CD4-positive, CD25-positive, alpha-beta regulatory T cell (primary cell): ENCODE data around the gene LRRC74A. TPM values are rescaled to one million over a fixed set of nuclear protein-coding genes. Genes with fewer than 3 reads are reported as not detected.

Experiments used
- ATAC-seq, 2 donors: fragments of 150-1000 bp; cut with Tn5 transposase; one replicate each; pipeline ENCODE4 v1.10.0; 2021; ENCODE audit warnings: low read depth in 2 of 2, moderate number of reproducible peaks in 2 of 2, moderate library complexity in 1 of 2
- DNase-seq, 3 donors: peaks; one replicate each; pipeline versions ENCODE4 v3.0.0 to v3.0.0-alpha.2; 2012 to 2022; ENCODE audit warnings: mixed read lengths in 1 of 3
- H3K27ac ChIP-seq: one replicate; pipeline ENCODE4 v1.7.0; 2013; ENCODE audit warnings: mild to moderate bottlenecking, low read length; ENCODE audit not compliant: insufficient read depth, poor library complexity, severe bottlenecking
- H3K27me3 ChIP-seq: one replicate; pipeline ENCODE4 v1.7.0; 2013; ENCODE audit warnings: low read length; ENCODE audit not compliant: control insufficient read depth, insufficient read depth
- H3K36me3 ChIP-seq: one replicate; pipeline ENCODE4 v1.7.0; 2013; ENCODE audit warnings: mild to moderate bottlenecking, low read length, moderate library complexity; ENCODE audit not compliant: control insufficient read depth, insufficient read depth
- H3K4me1 ChIP-seq: 2 replicates; pipeline ENCODE4 v1.7.0; 2013; ENCODE audit warnings: mild to moderate bottlenecking, low read length; ENCODE audit not compliant: insufficient read depth, control insufficient read depth, poor library complexity, severe bottlenecking
- H3K4me3 ChIP-seq: one replicate; pipeline ENCODE4 v1.7.0; 2013; ENCODE audit warnings: low read depth, mild to moderate bottlenecking, low read length, moderate library complexity
- H3K9me3 ChIP-seq, 2 experiments: 1 replicate in 1 of 2; 2 replicates in 1 of 2; pipeline ENCODE4 v1.7.0; 2013; ENCODE audit warnings: low read length in 2 of 2, mild to moderate bottlenecking in 1 of 2, moderate library complexity in 1 of 2; ENCODE audit not compliant: control insufficient read depth in 2 of 2
- H3K27ac Mint-ChIP-seq, 3 donors: one replicate each; pipeline ENCODE4 v1.8.0; 2020 to 2022; ENCODE audit warnings: mild to moderate bottlenecking in 3 of 3, mixed read lengths in 3 of 3, moderate library complexity in 2 of 3
- H3K27me3 Mint-ChIP-seq: one replicate; pipeline ENCODE4 v1.8.0; 2022; ENCODE audit warnings: mild to moderate bottlenecking, mixed read lengths
- H3K36me3 Mint-ChIP-seq: one replicate; pipeline ENCODE4 v1.8.0; 2020; ENCODE audit warnings: mixed read lengths
- H3K4me1 Mint-ChIP-seq, 4 donors: one replicate each; pipeline ENCODE4 v1.8.0; 2020 to 2022; ENCODE audit warnings: mixed read lengths in 4 of 4, mild to moderate bottlenecking in 1 of 4
- H3K4me3 Mint-ChIP-seq, 4 donors: one replicate each; pipeline ENCODE4 v1.8.0; 2020 to 2022; ENCODE audit warnings: mild to moderate bottlenecking in 4 of 4, mixed read lengths in 4 of 4, moderate library complexity in 3 of 4
- H3K9me3 Mint-ChIP-seq, 7 donors: one replicate each; pipeline ENCODE4 v1.8.0; 2020 to 2022; ENCODE audit warnings: mixed read lengths in 7 of 7, mild to moderate bottlenecking in 3 of 7, moderate library complexity in 2 of 7
- polyA plus RNA-seq, 4 donors: library from polyadenylated mRNA; unstranded; fragments of 300-500 nt; fragmentation: Illumina TruSeq; gene quantifications; one replicate each; pipeline ENCODE4 v1.2.3, GENCODE V29; 2021
- total RNA-seq: library from RNA; stranded (reverse); gene quantifications from one replicate; pipeline ENCODE4 v1.2.3, GENCODE V29; 2022

The LRRC74A gene
- total RNA-seq (not detected), polyA plus RNA-seq (not detected)

- Mint-ChIP-seq H3K27ac (no peak within 1 kb of the TSS), H3K4me1 (no peaks in the 10 kb centered on the region), H3K27me3 (peaks cover 17% of the 10 kb centered on the region), H3K9me3 (no peaks in the 10 kb centered on the region), H3K36me3 (no peaks in the 10 kb centered on the region), H3K4me3 (peak within 1 kb of the TSS in 1 of 4 donors; percentile 30)
- peaks cover 4% of the 10 kb centered on the region for H3K27me3 ChIP-seq
- no peaks in the 10 kb centered on the region for H3K4me1 ChIP-seq
- ATAC-seq (no peak), DNase-seq (no peak)
- H3K27ac ChIP-seq, result no peak within 1 kb of the TSS
- H3K9me3 ChIP-seq, result no peaks in the 10 kb centered on the region
- no peak within 1 kb of the TSS for H3K4me3 ChIP-seq
- no peaks in the 10 kb centered on the region for H3K36me3 ChIP-seq
These were observed at the start of gene LRRC74A for GRCh38 chr14:76826122-76826521. Gene LRRC74A, plus strand, starts transcription at chr14:76826408. Its CDS starts 290 bp downstream, at chr14:76826698.

GRCh38 chr14:76776428-76777251, 49.6 kb upstream of the LRRC74A start:
- no peaks in the 10 kb centered on the region for H3K9me3 Mint-ChIP-seq
- H3K4me1 Mint-ChIP-seq, result no peaks in the 10 kb centered on the region
- peaks cover 6% of the 10 kb centered on the region for H3K36me3 Mint-ChIP-seq
- ATAC-seq (peak in 1 of 2 donors; percentile 16), DNase-seq (no peak)
- no peak overlapping the region for H3K4me3 ChIP-seq
- no peak overlapping the region for H3K27ac ChIP-seq
- no peaks in the 10 kb centered on the region for H3K27me3 ChIP-seq
- H3K4me1 ChIP-seq, result no peaks in the 10 kb centered on the region
- H3K36me3 ChIP-seq, result no peaks in the 10 kb centered on the region
- H3K9me3 ChIP-seq, result no peaks in the 10 kb centered on the region
- H3K27ac Mint-ChIP-seq, result no peak overlapping the region
- peak overlapping the region in 1 of 4 donors; percentile 23 for H3K4me3 Mint-ChIP-seq
- H3K27me3 Mint-ChIP-seq, result no peaks in the 10 kb centered on the region

- no peak overlapping the region for H3K4me3 ChIP-seq
- no peak overlapping the region for H3K27ac Mint-ChIP-seq
- ATAC-seq, result no peak
- DNase-seq, result no peak
- no peaks in the 10 kb centered on the region for H3K4me1 ChIP-seq
- H3K27me3 Mint-ChIP-seq, result no peaks in the 10 kb centered on the region
- no peaks in the 10 kb centered on the region for H3K9me3 ChIP-seq
- no peak overlapping the region for H3K4me3 Mint-ChIP-seq
- no peaks in the 10 kb centered on the region for H3K27me3 ChIP-seq
- no peaks in the 10 kb centered on the region for H3K9me3 Mint-ChIP-seq
- H3K27ac ChIP-seq, result no peak overlapping the region
- H3K4me1 Mint-ChIP-seq, result peaks cover 0 to 4% (median 2%) of the 10 kb centered on the region in 4 donors
- H3K36me3 ChIP-seq, result no peaks in the 10 kb centered on the region
- peaks cover 6% of the 10 kb centered on the region for H3K36me3 Mint-ChIP-seq
These were observed 48.5 kb upstream of the LRRC74A start for GRCh38 chr14:76777721-76778120.

- no peak overlapping the region for H3K4me3 Mint-ChIP-seq
- H3K4me1 Mint-ChIP-seq, result peaks cover 0 to 10% (median 4%) of the 10 kb centered on the region in 4 donors
- Histone ChIP-seq H3K36me3 (no peaks in the 10 kb centered on the region), H3K9me3 (no peaks in the 10 kb centered on the region), H3K27ac (no peak overlapping the region), H3K4me3 (no peak overlapping the region), H3K4me1 (no peaks in the 10 kb centered on the region), H3K27me3 (no peaks in the 10 kb centered on the region)
- no peaks in the 10 kb centered on the region for H3K27me3 Mint-ChIP-seq
- no peak for DNase-seq
- ATAC-seq, result no peak
- no peaks in the 10 kb centered on the region for H3K9me3 Mint-ChIP-seq
- H3K27ac Mint-ChIP-seq, result peak overlapping the region in 1 of 3 donors; percentile 31
- H3K36me3 Mint-ChIP-seq, result peaks cover 10% of the 10 kb centered on the region
These were observed 47.5 kb upstream of the LRRC74A start for GRCh38 chr14:76778546-76779215.

- H3K4me3 Mint-ChIP-seq, result no peak overlapping the region
These were observed 46.8 kb upstream of the LRRC74A start for GRCh38 chr14:76779221-76780057.

GRCh38 chr14:76780058-76780345, 46.2 kb upstream of the LRRC74A start:
- no peaks in the 10 kb centered on the region for H3K27me3 ChIP-seq
- no peaks in the 10 kb centered on the region for H3K27me3 Mint-ChIP-seq
- no peaks in the 10 kb centered on the region for H3K9me3 Mint-ChIP-seq
- no peak overlapping the region for H3K4me3 ChIP-seq
- peaks cover 10% of the 10 kb centered on the region for H3K36me3 Mint-ChIP-seq
- H3K9me3 ChIP-seq, result no peaks in the 10 kb centered on the region
- H3K4me3 Mint-ChIP-seq, result no peak overlapping the region
- no peak for ATAC-seq
- no peak overlapping the region for H3K27ac ChIP-seq
- H3K27ac Mint-ChIP-seq, result no peak overlapping the region
- DNase-seq, result no peak
- H3K36me3 ChIP-seq, result peaks cover 4% of the 10 kb centered on the region
- no peaks in the 10 kb centered on the region for H3K4me1 ChIP-seq
- peaks cover 0 to 15% (median 8%) of the 10 kb centered on the region in 4 donors for H3K4me1 Mint-ChIP-seq

More at GRCh38 chr14:76779221-76780057, 46.8 kb upstream of the LRRC74A start:
- ATAC-seq, result no peak
- DNase-seq, result no peak
- Histone ChIP-seq H3K4me1 (no peaks in the 10 kb centered on the region), H3K4me3 (no peak overlapping the region), H3K9me3 (no peaks in the 10 kb centered on the region), H3K27me3 (no peaks in the 10 kb centered on the region), H3K27ac (no peak overlapping the region), H3K36me3 (peaks cover 4% of the 10 kb centered on the region)
- Mint-ChIP-seq H3K27me3 (no peaks in the 10 kb centered on the region), H3K27ac (no peak overlapping the region), H3K4me1 (peaks cover 0 to 10% (median 4%) of the 10 kb centered on the region in 4 donors), H3K9me3 (no peaks in the 10 kb centered on the region), H3K36me3 (peaks cover 10% of the 10 kb centered on the region)

GRCh38 chr14:76780360-76780759, 45.8 kb upstream of the LRRC74A start:
- H3K4me3 ChIP-seq, result no peak overlapping the region
- H3K27me3 ChIP-seq, result no peaks in the 10 kb centered on the region
- H3K9me3 ChIP-seq, result no peaks in the 10 kb centered on the region
- peaks cover 0 to 15% (median 10%) of the 10 kb centered on the region in 4 donors for H3K4me1 Mint-ChIP-seq
- peak overlapping the region in 1 of 3 donors; percentile 21 for H3K27ac Mint-ChIP-seq
- no peaks in the 10 kb centered on the region for H3K27me3 Mint-ChIP-seq
- H3K27ac ChIP-seq, result no peak overlapping the region
- ATAC-seq (no peak), DNase-seq (no peak)
- H3K36me3 ChIP-seq, result peaks cover 4% of the 10 kb centered on the region
- peaks cover 10% of the 10 kb centered on the region for H3K36me3 Mint-ChIP-seq
- H3K4me3 Mint-ChIP-seq, result no peak overlapping the region
- H3K9me3 Mint-ChIP-seq, result no peaks in the 10 kb centered on the region
- no peaks in the 10 kb centered on the region for H3K4me1 ChIP-seq
